ENCODE data around the gene NEK1.
"Not testable (repeated sequence)": the region's sequence is repeated elsewhere in the genome, so short reads cannot be mapped to it uniquely, and the experiment has no call there.

The NEK1 gene

DNA sequence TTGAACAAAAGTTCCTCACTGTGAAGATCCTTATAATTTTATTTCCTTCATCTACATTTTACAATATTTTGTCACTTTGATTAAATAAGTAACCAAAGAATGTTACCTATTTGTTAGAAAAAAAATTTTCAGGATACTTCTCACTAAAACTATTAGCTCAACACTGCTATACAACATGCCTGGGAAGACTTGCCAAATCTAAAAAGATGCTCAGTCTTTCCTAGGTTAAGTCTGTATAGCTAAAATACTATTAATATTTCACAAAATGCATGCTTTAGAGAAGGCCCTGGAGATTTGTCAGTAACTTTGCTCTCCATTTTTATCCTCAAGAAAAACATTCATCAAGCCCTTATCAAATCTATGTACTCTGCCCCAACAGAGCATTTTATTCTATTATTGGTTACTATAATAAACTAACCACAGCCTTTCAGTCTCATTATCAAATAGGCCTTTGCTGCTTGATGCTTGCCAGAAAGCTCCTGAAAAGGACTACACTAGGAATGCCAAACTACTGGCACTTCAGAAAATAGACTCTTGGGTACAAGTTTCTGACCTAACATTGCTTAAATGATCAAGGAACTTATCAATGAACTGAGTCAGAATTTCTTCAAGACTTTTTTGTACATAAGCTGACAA, 17.7 kb downstream of the NEK1 start:
- H3K27ac ChIP-seq (ENCODE audit: low read depth, low read length) = no peak overlapping the region
- no peaks in the 10 kb centered on the region for H3K36me3 ChIP-seq (ENCODE audit: insufficient read depth, low read length)
- no peaks in the 10 kb centered on the region for H3K4me1 ChIP-seq (ENCODE audit: control insufficient read depth, insufficient read depth, low read length, unreplicated experiment)
- no peak overlapping the region for H2AFZ ChIP-seq (ENCODE audit: low read length, unreplicated experiment)
- H3K79me2 ChIP-seq (ENCODE audit: control insufficient read depth, insufficient read depth, low read length, unreplicated experiment) = no peaks in the 10 kb centered on the region
- H3K4me3 ChIP-seq (ENCODE audit: low read depth, low read length) = no peak overlapping the region
- no peaks in the 10 kb centered on the region for H3K27me3 ChIP-seq (ENCODE audit: insufficient read depth, low read length)

- Histone ChIP-seq H3K4me3 (ENCODE audit: low read depth, low read length) (no peak overlapping the region), H3K79me2 (ENCODE audit: control insufficient read depth, insufficient read depth, low read length, unreplicated experiment) (no peaks in the 10 kb centered on the region), H3K27ac (ENCODE audit: low read depth, low read length) (no peak overlapping the region)
Measured at GRCh38 chr4:169593050-169593560, 19.3 kb downstream of the NEK1 start.

DNA sequence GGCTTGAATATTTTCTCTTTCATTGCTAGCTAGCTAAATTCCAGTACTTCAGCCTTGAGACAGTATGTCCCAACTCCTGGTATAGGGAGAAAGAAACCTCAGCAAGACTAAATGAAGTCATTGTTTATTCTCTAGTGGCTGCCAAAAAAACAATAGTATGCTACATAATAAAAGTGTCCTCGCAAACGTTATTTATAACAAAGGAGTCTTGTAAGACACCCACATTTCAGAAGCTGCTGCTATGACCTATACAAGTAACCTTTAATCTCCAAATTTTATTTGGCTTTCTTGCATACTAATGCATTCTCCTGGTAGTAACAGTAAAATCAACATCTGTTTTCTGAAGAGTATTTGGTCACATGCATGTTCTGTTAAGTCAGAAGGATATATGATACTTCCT, 28.8 kb downstream of the NEK1 start:
- Histone ChIP-seq H3K27ac (ENCODE audit: low read depth, low read length) (no peak overlapping the region), H3K27me3 (ENCODE audit: insufficient read depth, low read length) (no peaks in the 10 kb centered on the region), H3K4me3 (ENCODE audit: low read depth, low read length) (no peak overlapping the region), H3K79me2 (ENCODE audit: control insufficient read depth, insufficient read depth, low read length, unreplicated experiment) (no peaks in the 10 kb centered on the region), H2AFZ (ENCODE audit: low read length, unreplicated experiment) (no peak overlapping the region), H3K4me1 (ENCODE audit: control insufficient read depth, insufficient read depth, low read length, unreplicated experiment) (peaks cover 6% of the 10 kb centered on the region), H3K36me3 (ENCODE audit: insufficient read depth, low read length) (peaks cover 3% of the 10 kb centered on the region)

More at GRCh38 chr4:169593050-169593560, 19.3 kb downstream of the NEK1 start:
- peaks cover under 1% of the 10 kb centered on the region for H3K36me3 ChIP-seq (ENCODE audit: insufficient read depth, low read length)
- H3K4me1 ChIP-seq (ENCODE audit: control insufficient read depth, insufficient read depth, low read length, unreplicated experiment) = no peaks in the 10 kb centered on the region
- no peaks in the 10 kb centered on the region for H3K27me3 ChIP-seq (ENCODE audit: insufficient read depth, low read length)
- H2AFZ ChIP-seq (ENCODE audit: low read length, unreplicated experiment) = no peak overlapping the region

GRCh38 chr4:169582706-169583105, 29.7 kb downstream of the NEK1 start:
- peak overlapping the region; percentile 21; the same call in 1 of the 2 replicates for H3K27ac ChIP-seq (ENCODE audit: low read depth, low read length)
- no peaks in the 10 kb centered on the region; the same call in 1 of the 2 replicates for H3K36me3 ChIP-seq (ENCODE audit: insufficient read depth, low read length)
- H3K4me1 ChIP-seq (ENCODE audit: control insufficient read depth, insufficient read depth, low read length, unreplicated experiment) = peaks cover 6% of the 10 kb centered on the region
- no peak overlapping the region for H2AFZ ChIP-seq (ENCODE audit: low read length, unreplicated experiment)
- no peaks in the 10 kb centered on the region for H3K79me2 ChIP-seq (ENCODE audit: control insufficient read depth, insufficient read depth, low read length, unreplicated experiment)
- H3K4me3 ChIP-seq (ENCODE audit: low read depth, low read length) = no peak overlapping the region
- no peaks in the 10 kb centered on the region for H3K27me3 ChIP-seq (ENCODE audit: insufficient read depth, low read length)

DNA sequence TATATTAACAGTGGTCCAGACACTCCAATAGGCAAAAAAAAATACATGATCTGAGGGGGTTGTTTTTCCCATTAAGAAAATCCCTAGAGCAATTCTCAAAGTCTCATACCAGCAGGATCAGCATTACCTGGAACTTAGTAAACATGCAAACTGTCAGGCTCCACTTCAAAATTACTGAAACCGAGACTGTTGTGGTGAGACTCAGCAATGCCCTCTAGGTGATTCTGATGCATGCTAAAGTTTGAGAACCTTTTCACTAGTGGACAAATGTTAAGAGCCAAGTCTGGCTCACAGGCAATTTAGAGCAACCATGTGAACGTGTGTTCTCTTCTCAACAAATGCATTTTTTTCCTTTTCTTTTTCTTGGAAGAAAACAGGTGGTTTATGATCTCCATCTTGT, 30.2 kb downstream of the NEK1 start:
- Histone ChIP-seq H3K4me1 (ENCODE audit: control insufficient read depth, insufficient read depth, low read length, unreplicated experiment) (peaks cover 6% of the 10 kb centered on the region), H3K27me3 (ENCODE audit: insufficient read depth, low read length) (no peaks in the 10 kb centered on the region), H3K27ac (ENCODE audit: low read depth, low read length) (no peak overlapping the region), H3K4me3 (ENCODE audit: low read depth, low read length) (no peak overlapping the region), H3K36me3 (ENCODE audit: insufficient read depth, low read length) (no peaks in the 10 kb centered on the region; the same call in 1 of the 2 replicates), H3K79me2 (ENCODE audit: control insufficient read depth, insufficient read depth, low read length, unreplicated experiment) (no peaks in the 10 kb centered on the region), H2AFZ (ENCODE audit: low read length, unreplicated experiment) (no peak overlapping the region)

- Histone ChIP-seq H3K4me3 (ENCODE audit: low read depth, low read length) (no peak overlapping the region), H3K79me2 (ENCODE audit: control insufficient read depth, insufficient read depth, low read length, unreplicated experiment) (no peaks in the 10 kb centered on the region), H3K4me1 (ENCODE audit: control insufficient read depth, insufficient read depth, low read length, unreplicated experiment) (no peaks in the 10 kb centered on the region), H3K27me3 (ENCODE audit: insufficient read depth, low read length) (no peaks in the 10 kb centered on the region), H3K36me3 (ENCODE audit: insufficient read depth, low read length) (0 out of 2 replicates have a peak, but pooled peaks cover 3% of the 10 kb centered on the region), H3K27ac (ENCODE audit: low read depth, low read length) (no peak overlapping the region), H2AFZ (ENCODE audit: low read length, unreplicated experiment) (no peak overlapping the region)
Measured at GRCh38 chr4:169573889-169574288, 38.5 kb downstream of the NEK1 start.

DNA sequence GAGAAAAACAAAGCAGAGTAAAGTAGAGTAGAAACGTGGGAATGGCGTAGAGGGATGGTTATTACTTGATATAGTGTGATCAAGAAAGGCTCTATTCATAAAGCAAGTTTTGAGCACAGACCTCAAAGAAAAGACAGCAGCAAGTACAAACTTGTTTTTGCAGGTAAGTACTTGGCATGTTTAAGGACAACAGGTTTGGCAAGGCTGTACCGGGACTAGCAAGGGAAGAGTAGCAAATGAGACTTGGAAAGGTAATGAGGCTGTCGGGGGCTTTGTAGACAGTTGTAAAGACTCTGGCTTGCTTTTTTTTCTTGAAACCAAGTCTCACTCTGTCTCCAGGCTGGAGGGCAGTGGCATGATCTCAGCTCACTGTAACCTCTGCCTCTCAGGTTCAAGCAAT, 40.9 kb downstream of the NEK1 start:
- Histone ChIP-seq H3K36me3 (ENCODE audit: insufficient read depth, low read length) (0 out of 2 replicates have a peak, but pooled peaks cover 3% of the 10 kb centered on the region), H3K4me3 (ENCODE audit: low read depth, low read length) (no peak overlapping the region), H2AFZ (ENCODE audit: low read length, unreplicated experiment) (no peak overlapping the region), H3K4me1 (ENCODE audit: control insufficient read depth, insufficient read depth, low read length, unreplicated experiment) (peaks cover under 1% of the 10 kb centered on the region), H3K27me3 (ENCODE audit: insufficient read depth, low read length) (no peaks in the 10 kb centered on the region), H3K27ac (ENCODE audit: low read depth, low read length) (no peak overlapping the region), H3K79me2 (ENCODE audit: control insufficient read depth, insufficient read depth, low read length, unreplicated experiment) (no peaks in the 10 kb centered on the region)

DNA sequence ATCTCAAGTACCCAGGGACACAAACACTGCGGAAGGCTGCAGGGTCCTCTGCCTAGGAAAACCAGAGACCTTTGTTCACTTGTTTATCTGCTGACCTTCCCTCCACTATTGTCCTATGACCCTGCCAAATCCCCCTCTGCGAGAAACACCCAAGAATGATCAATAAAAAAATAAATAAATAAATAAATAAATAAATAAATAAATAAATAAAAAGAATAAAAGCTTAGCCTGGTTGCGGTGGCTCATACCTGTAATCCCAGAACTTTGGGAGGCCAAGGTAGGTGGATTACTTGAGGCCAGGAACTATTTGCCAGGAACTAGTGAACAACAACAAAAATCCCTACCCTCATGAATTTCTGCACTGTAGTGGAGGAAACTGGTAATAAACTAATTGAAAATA, 41.4 kb downstream of the NEK1 start:
- not testable (repeated sequence) for H3K4me1 ChIP-seq (ENCODE audit: control insufficient read depth, insufficient read depth, low read length, unreplicated experiment); H3K27ac ChIP-seq (ENCODE audit: low read depth, low read length); H3K4me3 ChIP-seq (ENCODE audit: low read depth, low read length); H2AFZ ChIP-seq (ENCODE audit: low read length, unreplicated experiment); H3K27me3 ChIP-seq (ENCODE audit: insufficient read depth, low read length); H3K36me3 ChIP-seq (ENCODE audit: insufficient read depth, low read length); H3K79me2 ChIP-seq (ENCODE audit: control insufficient read depth, insufficient read depth, low read length, unreplicated experiment)

DNA sequence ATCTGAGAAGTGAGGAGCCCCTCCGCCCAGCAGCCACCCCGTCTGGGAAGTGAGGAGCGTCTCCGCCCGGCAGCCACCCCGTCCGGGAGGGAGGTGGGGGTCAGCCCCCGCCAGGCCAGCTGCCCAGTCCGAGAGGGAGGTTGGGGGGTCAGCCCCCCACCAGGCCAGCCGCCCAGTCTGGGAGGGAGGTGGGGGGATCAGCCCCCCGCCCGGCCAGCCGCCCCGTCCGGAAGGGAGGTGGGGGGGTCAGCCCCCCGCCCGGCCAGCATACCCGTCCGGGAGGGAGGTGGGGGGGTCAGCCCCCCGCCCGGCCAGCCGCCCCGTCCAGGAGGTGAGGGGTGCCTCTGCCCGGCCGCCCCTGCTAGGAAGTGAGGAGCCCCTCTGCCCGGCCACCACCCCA, 42.1 kb downstream of the NEK1 start:
- not testable (repeated sequence) for H3K36me3 ChIP-seq (ENCODE audit: insufficient read depth, low read length); H3K27ac ChIP-seq (ENCODE audit: low read depth, low read length); H3K27me3 ChIP-seq (ENCODE audit: insufficient read depth, low read length); H3K79me2 ChIP-seq (ENCODE audit: control insufficient read depth, insufficient read depth, low read length, unreplicated experiment); H2AFZ ChIP-seq (ENCODE audit: low read length, unreplicated experiment); H3K4me3 ChIP-seq (ENCODE audit: low read depth, low read length)
- peaks cover 11% of the 10 kb centered on the region for H3K4me1 ChIP-seq (ENCODE audit: control insufficient read depth, insufficient read depth, low read length, unreplicated experiment)

DNA sequence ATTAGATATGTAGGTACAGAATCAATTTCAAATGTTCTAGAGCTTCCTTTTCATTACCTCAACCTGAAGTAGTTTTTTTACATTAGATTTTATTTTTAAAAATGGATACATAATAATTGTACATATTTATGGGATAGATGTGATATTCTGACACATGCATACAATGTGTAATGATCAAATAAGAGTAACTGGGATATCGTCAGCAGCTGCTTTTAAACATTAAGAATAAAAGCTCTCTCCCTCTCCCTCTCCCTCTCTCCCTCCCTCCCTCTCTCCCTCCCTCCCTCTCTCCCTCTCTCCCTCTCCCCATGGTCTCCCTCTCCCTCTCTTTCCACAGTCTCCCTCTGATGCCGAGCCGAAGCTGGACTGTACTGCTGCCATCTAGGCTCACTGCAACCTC, 43.2 kb downstream of the NEK1 start:
- not testable (repeated sequence) for H3K4me3 ChIP-seq (ENCODE audit: low read depth, low read length); H3K79me2 ChIP-seq (ENCODE audit: control insufficient read depth, insufficient read depth, low read length, unreplicated experiment); H3K27ac ChIP-seq (ENCODE audit: low read depth, low read length); H2AFZ ChIP-seq (ENCODE audit: low read length, unreplicated experiment); H3K27me3 ChIP-seq (ENCODE audit: insufficient read depth, low read length); H3K36me3 ChIP-seq (ENCODE audit: insufficient read depth, low read length)
- peaks cover 18% of the 10 kb centered on the region for H3K4me1 ChIP-seq (ENCODE audit: control insufficient read depth, insufficient read depth, low read length, unreplicated experiment)

- H3K27ac ChIP-seq (ENCODE audit: low read depth, low read length) = no peak overlapping the region
- peaks cover 18% of the 10 kb centered on the region for H3K4me1 ChIP-seq (ENCODE audit: control insufficient read depth, insufficient read depth, low read length, unreplicated experiment)
- no peak overlapping the region for H2AFZ ChIP-seq (ENCODE audit: low read length, unreplicated experiment)
- H3K4me3 ChIP-seq (ENCODE audit: low read depth, low read length) = no peak overlapping the region
- H3K27me3 ChIP-seq (ENCODE audit: insufficient read depth, low read length) = no peaks in the 10 kb centered on the region
- 0 out of 2 replicates have a peak, but pooled peaks cover 3% of the 10 kb centered on the region for H3K36me3 ChIP-seq (ENCODE audit: insufficient read depth, low read length)
- no peaks in the 10 kb centered on the region for H3K79me2 ChIP-seq (ENCODE audit: control insufficient read depth, insufficient read depth, low read length, unreplicated experiment)
Measured at GRCh38 chr4:169567916-169568315, 44.5 kb downstream of the NEK1 start.
